GM18951 (cell line): ENCODE results near the gene IRAK1.

Experiments
- POLR2A ChIP-seq: IDR thresholded peaks from 4 replicates; pipeline ENCODE4 v1.6.1; 2011; ENCODE audit warnings: mild to moderate bottlenecking; ENCODE audit not compliant: insufficient read length, insufficient read depth; ENCODE audit errors: extremely low read depth
- in situ Hi-C: fragments of 300-500 bp; cut with MboI; formaldehyde crosslinking; loops from one replicate; pipeline ENCODE4 v1.12.0; 2022; ENCODE audit warnings: low sequenced_read_pairs, mixed read lengths, inconsistent platforms; ENCODE audit not compliant: unreplicated experiment

IRAK1 gene

GRCh38 chrX:154032160-154032559 lies 12.5 kb upstream of the IRAK1 start:
- in situ Hi-C loops = no loop called here

GRCh38 chrX:154030715-154031305 lies 11.1 kb upstream of the IRAK1 start:
- TF ChIP-seq POLR2A = no peak

More at GRCh38 chrX:154032160-154032559, 12.5 kb upstream of the IRAK1 start:
- TF ChIP-seq POLR2A = no peak

DNA sequence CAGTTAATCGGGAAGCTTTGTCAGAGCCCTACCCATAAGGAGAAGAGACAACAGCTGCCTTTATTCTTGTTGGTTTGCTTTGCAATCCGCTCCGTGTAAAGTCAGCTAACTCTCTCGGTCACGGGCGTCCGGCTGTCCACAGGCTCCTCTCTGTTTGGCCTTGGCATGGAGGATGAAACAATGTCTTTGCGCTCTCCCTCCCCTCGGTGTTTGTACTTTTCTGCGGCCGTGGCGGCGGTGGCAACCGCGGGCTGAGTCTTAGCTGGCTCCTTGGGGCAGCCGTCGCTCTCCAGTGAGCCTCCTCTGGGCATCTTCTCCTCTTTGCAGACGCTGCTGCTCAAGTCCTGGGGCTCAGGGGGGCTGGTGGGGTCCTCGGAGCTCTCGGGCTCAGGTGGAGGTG lies 10.6 kb upstream of the IRAK1 start:
- in situ Hi-C loops = no loop called here
- TF ChIP-seq POLR2A = no peak

More at GRCh38 chrX:154030715-154031305, 11.1 kb upstream of the IRAK1 start:
- in situ Hi-C loops = no loop called here

DNA sequence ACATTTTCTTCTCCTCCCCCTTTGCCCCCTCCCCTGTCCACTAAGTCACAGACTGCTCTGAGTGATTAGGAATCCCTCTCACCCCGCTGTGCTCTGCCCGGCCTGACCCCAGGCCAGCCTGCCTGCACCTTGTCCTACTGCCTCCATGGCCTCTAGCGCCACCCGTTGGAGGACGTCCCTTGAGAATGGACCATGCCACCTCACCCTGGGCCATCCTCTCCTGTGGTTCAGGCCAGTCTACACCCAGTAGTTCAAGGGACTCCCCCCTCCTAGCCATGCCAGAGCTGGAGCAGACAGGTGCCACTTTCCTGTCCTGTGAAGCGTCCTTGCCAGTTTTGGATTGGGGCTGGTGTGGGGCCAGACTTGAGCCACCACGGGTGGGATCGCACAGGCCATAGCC lies 9.7 kb upstream of the IRAK1 start:
- no peak for TF ChIP-seq POLR2A
- in situ Hi-C loops = no loop called here

DNA sequence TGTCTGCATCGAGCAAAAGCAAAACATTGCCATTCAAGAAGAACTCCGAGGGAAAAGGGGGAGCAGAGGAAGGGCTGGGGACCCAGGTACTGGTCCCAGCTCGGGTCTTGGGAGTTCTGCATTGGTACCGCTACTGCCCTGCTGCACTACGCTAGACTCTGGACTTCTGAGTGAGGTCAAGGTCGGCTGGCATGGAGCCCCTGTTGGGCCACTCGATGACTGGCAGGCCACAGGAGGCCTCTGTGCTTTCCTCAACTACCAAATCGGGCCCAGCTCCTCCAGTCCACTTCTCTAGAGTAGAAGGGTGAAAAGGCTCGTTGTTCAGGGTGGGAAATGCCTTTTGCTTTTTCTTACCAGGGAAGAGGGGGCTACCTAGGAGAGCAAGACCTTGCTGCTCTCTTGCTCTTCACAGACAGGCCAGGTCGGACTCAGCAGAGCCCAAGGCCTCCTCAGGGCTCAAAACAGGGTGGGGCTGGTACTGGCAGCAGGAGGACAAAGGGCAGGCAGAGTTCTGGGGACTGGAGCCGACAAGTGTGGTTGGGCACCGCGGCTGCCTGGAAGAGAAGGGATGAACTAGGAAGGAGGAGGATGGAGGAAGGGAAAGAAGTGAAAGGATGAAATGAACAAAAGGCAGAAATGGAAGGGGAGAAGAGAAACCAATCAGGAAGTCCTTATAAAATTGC lies 8.9 kb upstream of the IRAK1 start:
- no peak for TF ChIP-seq POLR2A
- in situ Hi-C loops = no loop called here

DNA sequence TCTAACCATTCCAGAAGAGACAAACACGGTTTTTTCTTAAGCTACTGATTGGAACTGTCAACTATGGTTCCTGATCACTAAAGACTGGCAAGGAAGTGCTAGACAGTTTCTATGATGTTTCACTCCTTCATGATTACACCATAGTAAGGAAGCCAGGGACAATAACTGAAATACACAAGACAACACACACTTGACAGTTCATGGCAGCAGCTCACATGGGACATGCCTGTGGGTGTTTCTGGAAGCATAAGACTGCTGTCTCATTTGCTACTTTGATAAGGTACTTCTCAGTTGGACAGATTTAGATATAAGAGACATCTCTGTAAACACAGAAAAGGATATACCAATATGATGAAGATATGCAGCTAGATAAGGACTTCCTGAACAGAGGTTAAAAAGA lies 8.3 kb upstream of the IRAK1 start:
- no peak for TF ChIP-seq POLR2A

DNA sequence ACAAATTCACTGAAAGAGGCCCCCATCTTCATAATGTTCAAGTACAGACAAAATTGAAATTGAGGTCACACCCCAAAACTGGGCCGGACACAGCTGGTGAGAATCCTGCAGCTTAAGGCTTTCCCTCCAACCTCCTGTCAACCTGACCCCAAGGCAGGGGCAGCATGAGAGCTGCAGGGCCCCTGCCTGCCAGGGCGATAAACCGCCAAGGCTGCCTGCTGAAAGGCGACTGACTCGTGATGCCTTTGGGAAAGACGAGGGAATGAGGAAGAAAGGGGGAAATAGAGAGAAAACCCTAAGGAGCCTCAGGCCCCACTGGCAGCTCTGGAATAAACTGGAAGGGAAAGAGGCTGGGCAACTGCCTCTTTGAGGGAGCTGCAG lies 7.3 kb upstream of the IRAK1 start:
- in situ Hi-C loops = no loop called here
- no peak for TF ChIP-seq POLR2A

More for the DNA sequence above, 8.3 kb upstream of the IRAK1 start:
- in situ Hi-C loops = no loop called here

DNA sequence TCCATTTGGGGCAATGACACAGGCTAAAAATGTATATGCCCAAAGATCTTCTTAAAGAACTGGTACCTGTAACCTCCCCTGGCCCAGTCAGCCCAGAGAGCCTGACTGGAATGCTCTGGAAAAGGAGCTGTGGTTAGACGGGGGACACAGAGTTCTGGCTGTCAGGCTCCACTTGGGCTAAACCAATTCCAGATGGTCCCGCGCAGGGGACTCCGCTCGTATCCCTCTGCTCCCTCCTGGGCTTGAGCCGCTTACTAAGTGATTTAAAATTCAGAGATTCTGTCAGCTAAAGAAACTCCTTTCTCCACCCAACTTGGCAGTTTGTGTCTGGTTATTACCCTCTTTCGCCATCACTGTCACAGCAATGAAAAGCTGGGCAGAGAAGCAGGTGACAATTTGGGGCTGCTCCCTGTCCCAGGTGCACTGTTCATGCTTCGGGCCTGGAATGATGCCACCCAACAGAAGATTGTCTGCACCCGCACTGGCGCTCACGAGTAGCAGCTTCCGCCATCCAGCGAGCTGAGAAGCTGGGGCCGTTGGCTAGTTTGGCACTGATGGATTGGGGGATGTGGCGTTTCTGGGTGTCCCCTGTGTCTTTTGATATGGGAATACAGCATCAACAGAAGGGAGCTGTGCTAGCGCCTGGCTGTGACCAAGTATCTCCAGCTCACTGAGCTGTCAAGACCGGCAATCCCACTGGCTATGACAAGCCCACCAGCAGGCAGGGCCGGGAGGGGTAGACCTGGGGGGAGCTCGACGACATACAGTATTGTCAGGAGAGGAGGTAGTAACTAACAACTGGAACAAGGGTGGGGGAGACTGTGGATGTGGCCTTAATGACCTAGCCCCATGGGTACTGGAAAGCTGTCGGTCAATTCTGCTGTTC lies 6.7 kb upstream of the IRAK1 start:
- TF ChIP-seq POLR2A = no peak
- in situ Hi-C loops = no loop called here

GRCh38 chrX:154025230-154025629 lies 5.5 kb upstream of the IRAK1 start:
- in situ Hi-C loops = no loop called here
- no peak for TF ChIP-seq POLR2A

DNA sequence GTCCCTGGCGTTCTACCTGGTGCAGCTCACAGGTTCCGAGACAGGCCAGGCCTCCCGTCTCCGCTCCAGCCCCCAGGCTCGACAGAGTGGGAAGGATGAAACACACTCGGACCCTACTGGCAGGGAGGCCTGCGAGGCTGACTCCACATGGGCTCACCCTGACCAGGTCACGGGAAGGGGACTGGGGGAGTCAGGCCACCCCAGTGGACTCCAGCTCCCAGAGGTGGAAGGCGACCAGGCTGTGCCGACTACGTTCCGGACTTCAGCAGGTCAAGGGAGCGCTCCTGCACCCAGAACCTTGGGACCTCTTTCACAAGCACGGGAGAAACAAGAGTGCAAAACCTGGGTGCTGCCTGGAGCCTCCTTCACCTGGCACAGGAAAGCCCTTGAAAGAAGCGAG lies 4.6 kb upstream of the IRAK1 start:
- in situ Hi-C loops = loop anchor here (25.0 kb wide), 1 partner anchor 513 kb away; the partner anchor contains the start of genes G6PD and IKBKG

DNA sequence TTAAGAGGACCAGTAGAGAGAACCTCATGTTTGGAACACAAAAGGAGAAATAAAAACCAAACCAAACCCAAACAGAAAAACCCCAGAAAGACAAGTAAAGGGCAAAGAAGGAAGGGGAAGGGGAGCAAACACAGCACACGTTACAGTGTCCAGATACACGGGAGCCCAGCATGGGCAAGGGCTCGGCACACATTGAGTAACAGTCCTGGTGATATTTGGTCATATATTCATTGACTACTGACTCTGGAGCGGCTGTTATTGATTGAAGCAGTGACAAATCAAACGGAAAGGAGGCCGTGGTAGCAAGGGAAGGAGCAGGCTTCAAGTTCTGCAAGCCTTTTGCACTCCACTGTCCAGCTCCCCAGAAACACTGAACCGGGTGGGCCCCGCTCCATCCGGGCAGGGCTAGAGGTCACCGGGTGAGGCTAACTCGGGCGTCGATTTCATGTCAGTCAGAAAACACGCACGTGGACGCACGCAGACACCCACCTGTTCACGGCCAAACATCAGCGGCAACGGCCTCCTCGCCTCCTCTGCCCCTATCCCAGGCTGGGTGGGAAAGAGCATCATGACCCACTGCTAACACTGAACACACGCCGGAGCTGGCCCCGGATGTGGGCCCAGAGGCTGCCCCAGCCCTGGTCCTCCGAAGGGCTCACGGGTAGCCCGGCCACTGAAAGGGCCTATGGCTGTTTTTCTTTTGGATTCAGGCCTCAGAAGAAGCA lies 3.7 kb upstream of the IRAK1 start:
- no peak for TF ChIP-seq POLR2A
- in situ Hi-C loops = loop anchor here (25.0 kb wide), 1 partner anchor 514 kb away; the partner anchor contains the start of genes G6PD and IKBKG

More for the DNA sequence above, 4.6 kb upstream of the IRAK1 start:
- TF ChIP-seq POLR2A = no peak

- no peak for TF ChIP-seq POLR2A
Measured at GRCh38 chrX:154022108-154022507, 2.4 kb upstream of the IRAK1 start.

GRCh38 chrX:154021131-154021611 lies 1.5 kb upstream of the IRAK1 start:
- TF ChIP-seq POLR2A = no peak
- in situ Hi-C loops = loop anchor here (25.0 kb wide), 1 partner anchor 516 kb away; the partner anchor contains the start of genes G6PD and IKBKG

More at GRCh38 chrX:154022108-154022507, 2.4 kb upstream of the IRAK1 start:
- in situ Hi-C loops = loop anchor here (25.0 kb wide), 1 partner anchor 515 kb away; the partner anchor contains the start of genes G6PD and IKBKG
